GM18502 (cell line): ENCODE results near the gene VAV2.

Experiments used
- ATAC-seq: cut with Tn5 transposase; IDR thresholded peaks from one replicate; pipeline ENCODE4 v1.9.1; 2021; ENCODE audit warnings: mild to moderate bottlenecking; ENCODE audit not compliant: unreplicated experiment, poor library complexity

The VAV2 gene

DNA sequence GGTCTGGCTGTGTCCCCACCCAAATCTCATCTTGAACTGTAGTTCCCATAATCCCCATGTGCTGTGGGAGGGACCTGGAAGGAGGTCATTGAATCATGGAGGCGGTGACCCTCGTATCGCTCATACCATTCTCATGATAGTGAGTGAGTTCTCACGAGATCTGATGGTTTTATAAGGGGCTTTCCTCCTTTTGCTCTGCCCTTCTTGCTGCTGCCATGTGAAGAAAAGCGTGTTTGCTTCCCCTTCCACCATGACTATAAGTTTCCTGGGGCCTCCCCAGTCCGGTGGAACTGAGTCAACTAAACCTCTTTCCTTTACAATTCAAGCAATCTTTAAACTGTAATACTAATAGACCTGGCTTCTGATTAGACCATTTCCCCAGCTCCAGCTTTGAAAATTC lies 161.8 kb downstream of the VAV2 start:
- ATAC-seq, result no peak

GRCh38 chr9:133828338-133828997 lies 163.7 kb downstream of the VAV2 start:
- no peak for ATAC-seq

- ATAC-seq, result no peak
Measured at GRCh38 chr9:133826289-133827085, 165.6 kb downstream of the VAV2 start.

DNA sequence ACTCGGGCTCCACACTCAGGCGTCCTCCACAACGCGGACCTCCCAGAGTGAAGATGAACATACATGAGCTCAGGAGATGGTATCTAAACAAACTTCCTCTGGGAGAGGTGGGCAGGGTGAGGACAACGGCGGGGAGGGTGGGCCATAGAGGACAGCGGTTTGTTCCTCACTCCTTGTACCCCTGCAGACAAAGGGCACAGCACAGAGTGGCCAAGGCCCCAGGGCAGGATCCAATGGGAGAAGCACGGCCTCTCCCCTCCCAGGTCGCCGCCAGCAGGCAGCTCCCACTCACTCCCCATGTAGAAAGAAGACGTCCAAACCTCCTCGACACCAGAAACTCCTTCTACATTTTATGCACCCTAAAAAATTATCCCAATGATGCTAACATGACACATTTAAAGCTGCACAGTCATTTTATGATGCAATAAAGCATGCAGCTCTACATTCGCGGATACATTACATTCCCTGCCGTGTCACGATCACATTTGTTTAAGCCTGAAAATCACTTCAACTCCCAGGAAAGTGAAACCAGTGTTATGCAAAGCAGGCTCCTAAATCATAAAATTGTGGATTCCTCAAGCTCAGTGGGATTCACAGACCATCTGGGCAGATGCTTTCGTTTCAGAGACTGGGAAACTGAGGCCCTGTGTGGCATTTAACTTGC lies 166.4 kb downstream of the VAV2 start:
- no peak for ATAC-seq

DNA sequence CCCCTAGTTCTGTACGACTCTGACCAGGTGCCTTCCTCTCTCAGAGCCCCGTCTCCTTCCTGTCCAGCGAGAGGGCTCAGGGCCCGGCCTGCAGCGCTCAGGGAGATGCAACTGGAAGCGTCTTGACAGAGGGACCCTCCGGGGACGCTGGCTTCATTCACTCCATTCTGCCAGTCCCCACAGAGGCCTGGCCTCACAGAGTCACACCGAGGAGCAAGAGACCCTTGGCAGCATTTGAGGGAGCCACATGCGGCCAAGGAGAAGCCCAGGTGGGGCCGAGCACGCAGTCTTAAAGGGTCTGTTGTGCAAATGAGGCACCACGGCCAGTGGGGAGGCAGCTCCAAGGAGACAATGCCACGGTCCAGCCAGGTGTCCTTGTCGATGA lies 167.3 kb downstream of the VAV2 start:
- ATAC-seq, result no peak

DNA sequence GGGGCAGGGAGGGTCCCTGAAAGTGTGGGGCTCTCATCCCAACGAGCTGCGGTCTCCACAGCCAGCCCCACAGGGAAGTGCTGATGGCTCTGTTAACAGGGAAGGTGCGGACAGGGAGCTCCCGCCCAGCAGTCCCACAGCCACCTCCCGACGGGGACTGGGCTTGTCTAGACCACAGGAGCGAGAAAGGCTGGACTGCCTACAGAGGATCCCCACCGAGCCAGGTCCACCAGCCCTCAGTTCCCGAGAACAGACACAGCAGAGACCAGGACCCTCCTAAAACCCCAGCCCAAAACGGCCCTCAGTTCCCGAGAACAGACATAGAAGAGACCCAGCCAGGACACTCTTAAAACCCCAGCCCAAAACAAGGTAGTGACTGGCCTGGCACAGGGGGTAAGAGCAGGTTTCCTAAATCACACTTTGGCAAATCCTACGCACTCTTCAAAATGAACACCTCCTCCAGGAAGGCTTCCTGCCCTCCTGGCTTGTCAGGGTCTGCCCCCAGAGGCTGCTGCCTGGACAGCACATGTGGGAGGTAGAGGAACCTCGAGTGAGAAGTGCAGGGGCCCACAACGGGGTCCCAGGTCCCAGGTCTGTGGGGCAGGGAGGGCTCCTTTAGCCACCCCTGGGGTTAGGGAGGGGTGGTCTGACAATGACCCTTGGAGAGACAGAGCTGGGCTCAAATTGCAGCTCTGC lies 167.9 kb downstream of the VAV2 start:
- ATAC-seq, result no peak

GRCh38 chr9:133823189-133824105 lies 168.7 kb downstream of the VAV2 start:
- ATAC-seq, result no peak

- ATAC-seq, result peak; percentile 53
Measured at GRCh38 chr9:133822430-133823065, 169.6 kb downstream of the VAV2 start.

DNA sequence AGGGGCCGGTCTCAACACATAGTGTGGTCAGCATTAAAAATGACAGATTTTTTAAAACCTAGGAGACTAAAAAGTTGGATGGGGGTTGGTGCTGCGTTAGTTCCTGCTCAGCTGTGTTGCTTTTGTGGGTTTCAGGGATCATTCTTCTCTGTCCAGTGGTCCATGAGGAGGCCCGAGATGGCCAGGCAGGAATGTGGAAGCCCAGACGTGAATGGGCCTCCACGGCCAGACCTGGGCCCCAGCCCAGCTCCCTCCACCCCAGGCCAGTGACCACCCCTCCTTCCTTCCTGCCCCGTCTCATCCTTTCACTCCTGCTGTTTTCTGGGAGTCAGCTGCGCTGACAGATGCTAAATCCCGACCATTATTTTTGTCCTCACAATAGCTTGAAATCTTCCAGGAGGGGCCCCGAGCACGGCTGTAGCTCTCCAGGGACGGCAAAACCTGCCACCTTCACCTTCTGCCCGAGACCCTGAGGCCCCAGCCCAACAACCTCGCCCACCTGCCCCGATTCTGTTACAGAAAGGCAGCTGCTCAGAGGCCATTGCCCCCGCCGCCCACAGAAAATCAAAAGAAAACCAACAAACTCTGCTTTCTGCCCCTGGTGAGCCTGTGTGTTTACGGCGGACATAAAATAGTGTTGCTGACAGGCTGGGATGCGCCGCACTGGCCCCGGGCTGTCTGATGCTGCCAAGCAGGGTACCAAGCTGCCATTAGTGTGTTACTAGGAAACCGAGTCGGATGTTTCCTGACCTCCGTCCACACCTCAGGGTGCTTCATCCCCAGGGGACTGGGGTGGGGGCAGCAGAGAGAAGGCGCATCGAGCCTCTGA lies 170.3 kb downstream of the VAV2 start:
- ATAC-seq, result no peak

DNA sequence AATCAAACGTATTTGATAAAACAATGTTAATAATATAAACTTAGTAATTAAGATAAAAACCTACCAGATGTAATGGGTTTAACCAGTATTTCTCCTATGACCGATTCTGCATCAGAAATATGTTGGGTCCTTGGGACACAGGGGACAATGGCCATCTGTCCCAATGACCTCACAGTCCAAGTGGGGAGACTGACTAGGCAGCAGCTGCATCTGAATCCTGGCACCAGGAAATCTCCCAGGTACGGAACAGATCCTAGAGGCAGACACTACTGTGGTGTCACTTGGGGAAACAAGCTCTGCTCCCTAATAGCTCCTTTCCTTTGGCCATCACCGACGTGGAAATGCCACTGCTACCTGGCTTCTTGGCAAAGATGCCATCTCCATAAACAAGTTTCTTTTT lies 172.2 kb downstream of the VAV2 start:
- ATAC-seq, result no peak

- ATAC-seq, result no peak
Measured at GRCh38 chr9:133818444-133818843, 173.7 kb downstream of the VAV2 start.

GRCh38 chr9:133815781-133816180 lies 176.3 kb downstream of the VAV2 start:
- no peak for ATAC-seq

DNA sequence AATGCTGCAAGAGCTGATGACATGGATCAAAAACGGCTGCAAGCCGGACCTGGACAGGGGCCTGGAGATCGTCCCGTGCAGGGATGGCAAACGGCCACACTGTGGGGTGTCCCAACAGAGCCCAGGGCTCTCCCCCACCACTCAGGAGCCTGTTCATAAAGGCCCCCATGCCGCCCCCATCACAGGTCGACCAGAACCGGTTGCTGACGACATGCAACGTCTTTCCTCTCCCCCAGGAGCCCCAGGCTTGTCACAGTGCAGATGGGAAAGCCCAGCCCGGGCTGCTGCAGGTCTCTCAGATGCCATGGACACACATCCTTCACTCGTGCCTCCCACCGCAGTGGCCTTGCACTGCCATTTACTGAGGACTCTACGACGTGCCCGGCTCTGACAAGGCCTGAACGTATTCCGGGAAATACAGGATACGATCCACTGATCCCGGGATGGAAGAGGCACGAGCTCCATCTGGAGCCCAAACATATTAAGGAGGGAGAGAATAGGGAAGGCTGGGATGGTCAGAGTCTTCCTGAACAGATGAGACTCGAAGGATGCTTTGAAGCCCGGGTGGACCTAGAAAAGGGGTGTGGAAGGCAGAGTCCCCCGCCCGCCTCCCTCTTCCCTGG lies 177.4 kb downstream of the VAV2 start:
- ATAC-seq, result no peak

GRCh38 chr9:133813749-133814585 lies 178.2 kb downstream of the VAV2 start:
- ATAC-seq, result no peak

GRCh38 chr9:133812941-133813748 lies 179.0 kb downstream of the VAV2 start:
- no peak for ATAC-seq

GRCh38 chr9:133812077-133812868 lies 179.9 kb downstream of the VAV2 start:
- ATAC-seq, result no peak
